GM19099 (cell line): ENCODE measurements around the gene PDE11A.

Experiments used
- POLR2A ChIP-seq: IDR thresholded peaks from 3 replicates; pipeline ENCODE4 v1.6.1; 2011; ENCODE audit warnings: low read depth; ENCODE audit not compliant: insufficient read length; ENCODE audit errors: extremely low read depth

PDE11A gene

DNA sequence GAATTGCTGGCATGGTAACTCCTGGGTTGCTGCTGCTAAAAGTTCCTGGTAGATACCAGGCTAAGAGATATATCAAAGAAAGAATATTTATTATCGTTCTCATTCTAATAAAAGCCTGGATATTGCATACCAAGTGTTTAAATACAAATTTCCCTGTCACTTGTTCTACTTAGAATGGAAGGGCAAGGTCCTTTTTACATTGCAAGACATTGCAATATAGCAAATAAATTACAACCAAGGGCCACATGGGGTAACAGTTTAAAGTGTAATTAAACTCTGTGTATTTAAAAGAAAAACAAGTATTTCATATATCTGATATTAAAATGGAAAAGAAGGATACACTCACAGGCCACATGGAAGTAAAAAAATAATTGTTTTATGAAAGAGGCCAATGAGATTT, 16.2 kb downstream of the PDE11A start:
- no peak for TF ChIP-seq POLR2A

DNA sequence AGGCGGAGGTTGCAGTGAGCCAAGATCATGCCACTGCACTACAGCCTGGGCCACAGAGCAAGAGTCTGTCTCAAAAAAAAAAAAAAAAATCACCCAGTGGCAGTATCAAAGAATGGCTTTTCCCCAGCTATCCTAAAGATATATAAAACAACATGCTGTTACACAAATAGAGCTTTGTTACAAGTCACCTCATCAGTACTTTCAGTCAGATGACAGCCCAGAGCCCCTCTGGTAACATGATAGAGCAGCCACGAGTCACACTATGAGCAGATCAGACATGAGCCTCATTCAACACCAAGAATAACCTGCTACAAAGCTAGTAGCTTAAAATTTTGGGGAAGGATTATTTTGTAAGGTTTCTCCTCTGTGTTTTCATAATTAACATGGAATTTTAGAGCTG, 25.2 kb downstream of the PDE11A start:
- no peak for TF ChIP-seq POLR2A

DNA sequence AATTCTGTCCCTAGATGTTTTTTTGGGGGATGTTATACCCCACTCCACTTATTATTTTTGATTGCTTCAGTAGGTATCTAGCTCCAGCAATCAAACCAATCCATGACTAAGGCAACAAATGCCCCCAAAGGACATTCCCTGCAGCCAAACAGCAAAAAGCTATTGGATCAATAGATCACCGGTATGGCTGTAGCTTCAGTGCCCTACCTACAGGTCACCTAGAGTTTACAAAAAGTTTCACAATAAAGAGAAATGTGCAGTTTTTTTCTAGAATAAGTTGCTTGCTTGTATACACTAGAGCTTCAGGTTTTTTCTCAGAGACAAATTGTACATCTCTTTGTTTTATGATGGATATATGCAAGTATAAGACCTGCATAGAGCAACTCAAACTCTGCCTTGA, 27.7 kb downstream of the PDE11A start:
- TF ChIP-seq POLR2A: no peak

DNA sequence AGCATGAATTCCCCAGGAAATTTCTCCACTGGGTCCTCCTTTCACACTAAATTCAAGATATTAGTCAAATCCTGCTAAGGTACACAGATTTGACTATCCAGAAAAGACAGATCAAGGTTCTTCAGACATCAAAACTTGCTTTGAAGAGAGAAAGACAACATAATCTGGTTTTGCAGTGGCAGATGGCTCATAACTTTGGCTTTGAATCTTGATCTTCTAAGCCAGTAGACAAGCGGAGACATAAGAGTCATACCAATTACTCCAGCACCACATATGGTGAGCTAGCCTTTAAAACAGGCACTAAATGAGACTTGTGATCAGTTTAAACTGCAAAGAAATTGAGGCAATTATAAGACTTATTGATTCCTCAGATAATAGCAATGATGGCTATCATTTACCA, 29.3 kb downstream of the PDE11A start:
- TF ChIP-seq POLR2A: no peak

DNA sequence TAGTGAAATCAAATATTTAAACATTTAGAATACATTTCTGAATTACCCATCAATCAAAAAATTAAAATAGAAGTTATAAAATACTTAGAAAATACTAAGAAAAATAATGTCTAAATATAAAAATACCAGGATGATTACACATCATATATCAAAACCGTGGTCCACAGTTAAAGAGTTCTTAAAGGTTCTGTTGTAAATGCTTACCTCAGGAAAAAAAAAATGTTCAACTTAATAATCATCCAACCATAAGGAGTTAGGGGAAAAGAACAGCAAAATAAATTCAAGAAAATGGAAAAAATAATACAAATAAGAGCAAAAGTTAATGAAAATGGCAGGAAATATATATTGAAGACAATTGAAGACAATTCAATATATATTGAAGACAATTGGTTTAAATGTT, 43.2 kb downstream of the PDE11A start:
- no peak for TF ChIP-seq POLR2A

DNA sequence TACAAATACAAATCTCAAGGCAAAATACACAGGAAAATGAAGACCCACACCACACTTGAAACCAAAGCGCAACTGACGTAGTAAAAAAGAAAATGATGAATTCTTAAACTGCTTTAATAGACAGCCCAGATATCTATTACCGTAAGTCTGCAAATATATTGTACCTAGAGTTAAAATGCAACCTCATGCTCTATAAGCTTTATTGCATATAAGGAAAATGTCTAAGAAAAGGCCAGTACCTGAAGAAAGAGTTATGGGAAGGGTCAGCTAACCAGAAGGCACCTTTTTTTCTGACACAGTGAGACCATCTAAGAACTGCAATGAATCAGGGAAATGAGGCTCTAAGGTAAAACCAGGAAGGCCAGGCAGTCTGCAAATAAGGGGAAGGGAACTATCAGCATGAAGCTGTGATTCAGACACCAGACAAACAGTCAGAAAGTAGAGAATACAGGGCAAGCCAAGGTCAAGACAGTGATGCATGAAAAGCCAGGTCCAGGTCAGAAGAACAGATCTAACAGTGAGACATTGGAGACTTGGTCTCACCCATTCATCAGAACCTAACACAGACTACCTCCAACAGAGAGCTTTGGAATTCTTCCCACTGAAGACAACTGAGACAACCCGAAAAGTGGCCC, 46.9 kb downstream of the PDE11A start:
- TF ChIP-seq POLR2A: no peak

DNA sequence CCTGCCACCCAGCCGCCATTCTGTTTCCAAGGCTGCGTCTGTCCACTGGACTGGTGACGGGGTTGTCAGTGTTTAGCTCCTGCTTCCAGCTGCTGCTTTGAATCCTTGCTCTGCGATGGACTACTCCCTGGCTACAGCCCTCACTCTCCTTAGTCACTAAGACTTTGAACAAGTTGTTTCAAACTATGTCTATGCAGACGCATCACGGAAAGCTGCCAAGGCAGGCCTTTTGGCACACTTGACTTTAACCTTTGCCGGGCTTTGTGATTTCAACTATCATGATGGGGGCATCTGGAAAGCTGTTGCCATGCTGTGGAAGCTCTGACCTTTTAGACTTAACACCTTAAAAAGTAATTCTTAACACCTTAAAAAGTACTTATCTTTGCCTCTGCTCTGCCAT, 54.4 kb downstream of the PDE11A start:
- TF ChIP-seq POLR2A: no peak

DNA sequence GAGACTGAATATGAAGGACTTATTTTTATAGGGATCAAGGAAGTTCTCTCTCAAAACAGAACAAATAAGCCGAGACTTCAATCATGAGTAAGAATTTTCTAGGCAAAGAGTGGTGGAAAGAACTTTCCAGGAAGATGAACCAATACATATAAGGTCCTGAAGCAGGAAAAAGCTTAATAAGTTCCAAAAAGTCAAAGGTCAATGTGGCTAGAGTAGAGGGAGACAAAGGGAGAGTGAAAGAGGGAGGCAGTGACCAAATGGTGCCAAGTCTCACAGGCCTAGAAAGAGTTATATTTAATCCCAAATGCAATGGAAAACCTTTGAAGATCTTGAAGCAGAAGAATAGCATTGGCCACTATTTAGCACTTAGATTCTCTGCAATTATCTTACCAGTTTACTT, 56.0 kb downstream of the PDE11A start:
- no peak for TF ChIP-seq POLR2A

DNA sequence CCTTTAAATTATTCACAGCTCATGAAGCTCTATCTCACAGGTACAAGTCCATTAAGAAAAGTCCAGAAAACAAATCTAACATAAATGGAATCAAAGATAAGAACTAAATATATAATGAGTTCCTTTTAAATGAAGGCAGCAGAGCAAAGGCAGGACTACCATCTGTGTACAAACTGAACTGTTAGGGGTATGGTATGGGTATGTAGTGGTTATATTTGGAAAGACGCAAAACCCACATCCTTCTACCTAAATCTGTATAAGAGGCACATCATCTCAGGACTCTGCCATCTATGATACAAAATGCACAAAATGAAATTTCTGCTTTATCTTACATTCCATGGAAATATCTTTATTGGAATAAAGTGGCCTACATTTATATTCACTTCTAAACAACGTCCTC, 59.9 kb downstream of the PDE11A start:
- no peak for TF ChIP-seq POLR2A

DNA sequence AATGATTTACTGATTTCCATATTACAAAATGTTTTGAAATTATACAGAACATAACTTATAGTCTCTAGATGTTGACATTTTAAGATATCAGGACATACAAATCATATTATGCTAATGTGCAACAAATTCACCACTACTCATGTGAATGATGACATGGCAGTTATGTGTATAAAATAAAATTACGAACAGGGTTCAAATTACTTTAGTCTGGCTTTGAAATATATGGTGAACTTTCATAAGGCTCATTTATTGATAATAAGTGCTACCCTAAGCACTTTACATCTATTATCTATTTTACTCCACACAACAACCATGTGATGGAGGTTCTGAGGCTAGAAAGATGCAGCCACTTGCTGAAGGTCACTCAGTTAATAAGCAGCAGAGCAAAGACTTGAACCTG, 62.8 kb downstream of the PDE11A start:
- no peak for TF ChIP-seq POLR2A

DNA sequence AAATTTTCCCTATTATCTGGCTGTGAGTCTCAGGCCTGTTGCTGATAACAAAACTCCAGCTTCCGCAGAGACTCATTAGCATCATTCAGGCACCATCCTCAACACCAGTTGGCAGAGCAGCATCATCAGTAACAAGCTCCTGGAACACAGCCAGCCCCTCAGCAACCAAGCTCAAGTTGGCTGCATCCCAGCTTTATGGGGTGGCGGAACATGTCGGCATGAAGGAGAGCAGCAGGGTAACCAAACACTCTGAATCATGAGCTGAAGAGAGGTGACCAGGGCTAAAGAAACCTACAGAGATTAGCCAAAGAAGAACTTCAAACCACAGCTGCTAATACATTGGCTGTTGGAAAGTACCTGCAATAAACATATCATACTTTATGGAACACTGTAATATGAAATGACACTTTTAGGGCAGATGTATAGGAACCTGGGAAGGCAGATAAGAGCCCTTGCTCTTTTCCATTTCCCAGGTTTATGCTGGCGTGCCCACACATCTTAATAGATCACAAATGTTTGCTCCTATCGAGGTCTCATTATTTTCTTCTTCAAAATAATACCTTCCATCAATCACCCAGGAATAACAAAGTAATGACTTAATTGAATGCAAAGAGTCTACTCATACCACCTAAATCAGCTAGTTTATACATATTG, 63.8 kb downstream of the PDE11A start:
- TF ChIP-seq POLR2A: no peak

DNA sequence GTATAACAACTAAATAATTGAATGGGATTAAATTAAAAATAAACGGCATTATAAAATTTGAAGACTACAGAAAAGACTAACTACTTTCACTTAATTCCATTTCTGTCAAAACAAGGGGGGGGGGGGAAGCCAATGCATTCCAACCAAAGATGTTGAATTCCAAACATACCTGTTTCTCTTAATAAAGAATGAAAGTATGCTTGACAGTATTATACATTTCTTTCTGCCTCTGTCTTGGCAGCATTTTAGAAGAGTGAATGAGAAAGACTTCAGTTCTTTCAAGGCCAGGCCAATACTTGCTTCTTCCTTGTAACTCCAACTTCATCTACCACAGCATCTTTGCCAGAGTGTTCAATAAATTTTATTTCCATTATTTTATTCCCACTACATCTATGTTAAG, 65.9 kb downstream of the PDE11A start:
- no peak for TF ChIP-seq POLR2A

DNA sequence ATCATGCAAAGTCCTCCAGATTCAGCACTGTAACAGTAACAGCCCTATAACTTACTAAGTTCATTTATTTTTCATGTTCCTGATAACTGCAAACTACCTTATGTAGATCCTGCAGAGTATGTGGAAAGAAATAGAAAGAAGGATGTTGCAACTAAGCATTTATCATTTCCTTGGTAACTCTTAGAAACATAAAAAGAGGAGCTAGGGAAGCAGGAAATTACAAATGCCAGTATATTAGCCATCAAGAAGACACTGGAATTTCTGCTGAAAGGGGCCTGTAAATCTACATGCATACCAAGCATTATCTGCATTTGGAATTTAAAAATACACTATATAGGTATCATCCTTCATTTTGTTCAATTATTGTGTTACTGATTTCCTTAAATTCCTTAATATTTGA, 66.8 kb downstream of the PDE11A start:
- no peak for TF ChIP-seq POLR2A

DNA sequence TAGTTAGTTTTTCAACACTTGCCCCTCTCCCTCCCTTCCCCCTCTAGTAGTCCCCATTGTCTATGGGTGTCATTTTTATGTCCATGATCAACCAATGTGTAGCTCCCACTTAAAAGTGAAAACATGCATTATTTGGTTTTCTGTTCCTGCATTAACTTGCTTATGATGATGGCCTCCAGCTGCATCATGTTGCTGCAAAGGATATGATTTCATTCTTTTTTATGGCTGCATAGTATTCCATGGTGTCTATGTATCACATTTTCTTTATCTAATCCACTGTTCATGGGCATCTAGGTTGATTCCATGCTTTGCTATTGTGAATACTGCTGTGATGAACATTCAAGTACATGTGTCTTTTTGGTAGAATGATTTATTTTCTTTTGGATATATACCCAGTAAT, 70.5 kb downstream of the PDE11A start:
- no peak for TF ChIP-seq POLR2A

DNA sequence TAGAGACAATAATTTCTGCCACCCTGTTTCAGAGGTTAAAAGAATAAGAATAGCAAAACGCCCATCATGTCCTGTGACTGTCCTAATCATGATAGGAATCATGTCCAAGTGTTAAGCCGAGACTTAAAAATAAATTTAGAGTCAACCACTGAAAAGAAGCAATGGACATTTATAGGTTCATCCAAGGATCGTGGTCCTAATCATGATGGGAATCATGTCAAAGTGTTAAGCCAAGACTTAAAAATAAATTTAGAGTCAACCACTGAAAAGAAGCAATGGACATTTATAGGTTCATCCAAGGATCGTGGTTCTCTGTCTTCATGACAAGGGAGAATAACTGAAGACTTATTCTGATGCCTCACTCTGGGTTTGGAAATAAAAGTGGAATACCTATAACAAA, 73.6 kb downstream of the PDE11A start:
- no peak for TF ChIP-seq POLR2A

DNA sequence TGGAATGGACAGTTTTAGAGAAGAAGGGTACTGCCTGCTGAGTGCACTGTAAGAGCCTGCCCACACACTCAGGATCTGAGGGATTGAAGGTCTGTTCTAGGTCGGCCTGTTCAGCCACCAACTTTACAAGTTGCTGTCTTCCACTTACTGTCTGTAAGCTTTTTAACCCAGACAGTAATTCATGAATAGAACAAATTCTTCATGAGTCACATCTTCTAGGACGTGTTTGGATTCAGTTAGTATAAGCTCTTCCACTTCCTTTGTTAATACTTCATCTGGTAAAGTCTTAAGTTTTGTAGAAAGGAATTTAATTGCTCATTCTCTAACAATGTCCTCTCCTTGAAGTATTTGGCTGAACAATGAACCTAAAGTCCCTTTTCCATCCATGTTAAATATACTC, 74.6 kb downstream of the PDE11A start:
- TF ChIP-seq POLR2A: no peak

DNA sequence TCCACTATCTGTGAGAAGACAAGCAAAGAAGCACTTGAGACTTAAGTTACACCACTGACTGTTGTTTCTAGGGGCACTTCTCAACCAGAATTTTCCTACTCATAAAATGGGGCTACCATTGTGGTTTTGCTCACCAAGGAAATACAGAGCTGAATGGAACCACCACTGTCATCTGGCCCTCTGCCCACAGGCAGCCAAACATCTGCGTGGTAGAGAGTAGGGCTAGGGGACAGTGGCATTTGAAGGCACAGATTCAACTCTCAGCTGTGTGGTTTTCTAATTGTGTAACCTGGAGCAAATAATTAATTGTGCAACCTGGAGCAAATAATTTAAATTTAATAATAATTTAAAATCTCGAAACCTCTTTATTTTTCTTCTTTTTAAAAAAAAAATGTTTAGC, 79.6 kb downstream of the PDE11A start:
- TF ChIP-seq POLR2A: no peak
